Adrenal gland (tissue), 5 donors: ENCODE data around the gene RTKN2.

Experiments used
- POLR2A ChIP-seq, 2 donors: fragments of 450-650 bp; IDR thresholded peaks; one replicate each; pipeline ENCODE4 v1.6.1; 2017; ENCODE audit warnings: antibody characterized with exemption in 2 of 2, mild to moderate bottlenecking in 2 of 2, moderate library complexity in 1 of 2
- TF ChIP-seq, protein P1 (sequence below), 6 experiments: fragments of 450-650 bp in 4 of 6; fragments of 200-600 bp in 2 of 6; sonication (generic) in 1 of 6; IDR thresholded peaks; 1 replicate in 5 of 6; 2 replicates in 1 of 6; pipeline versions ENCODE4 v1.5.1 to v1.8.0; 2016 to 2021; ENCODE audit warnings: antibody characterized with exemption in 6 of 6, mild to moderate bottlenecking in 2 of 6, moderate library complexity in 1 of 6
- donor health status: DM: no; HTN: no; CAD: no.

- TF ChIP-seq, protein P1, sequence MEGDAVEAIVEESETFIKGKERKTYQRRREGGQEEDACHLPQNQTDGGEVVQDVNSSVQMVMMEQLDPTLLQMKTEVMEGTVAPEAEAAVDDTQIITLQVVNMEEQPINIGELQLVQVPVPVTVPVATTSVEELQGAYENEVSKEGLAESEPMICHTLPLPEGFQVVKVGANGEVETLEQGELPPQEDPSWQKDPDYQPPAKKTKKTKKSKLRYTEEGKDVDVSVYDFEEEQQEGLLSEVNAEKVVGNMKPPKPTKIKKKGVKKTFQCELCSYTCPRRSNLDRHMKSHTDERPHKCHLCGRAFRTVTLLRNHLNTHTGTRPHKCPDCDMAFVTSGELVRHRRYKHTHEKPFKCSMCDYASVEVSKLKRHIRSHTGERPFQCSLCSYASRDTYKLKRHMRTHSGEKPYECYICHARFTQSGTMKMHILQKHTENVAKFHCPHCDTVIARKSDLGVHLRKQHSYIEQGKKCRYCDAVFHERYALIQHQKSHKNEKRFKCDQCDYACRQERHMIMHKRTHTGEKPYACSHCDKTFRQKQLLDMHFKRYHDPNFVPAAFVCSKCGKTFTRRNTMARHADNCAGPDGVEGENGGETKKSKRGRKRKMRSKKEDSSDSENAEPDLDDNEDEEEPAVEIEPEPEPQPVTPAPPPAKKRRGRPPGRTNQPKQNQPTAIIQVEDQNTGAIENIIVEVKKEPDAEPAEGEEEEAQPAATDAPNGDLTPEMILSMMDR (IDR thresholded peaks at IDR 0.05) = no peak
- TF ChIP-seq POLR2A (IDR thresholded peaks at IDR 0.05) = no peak
These were observed 48.6 kb upstream of the RTKN2 start for GRCh38 chr10:62317257-62317656.
